ENCODE measurements around the gene FGD6. TPM values are rescaled to one million over a fixed set of nuclear protein-coding genes. Genes with fewer than 3 reads are reported as not detected.
A peak's percentile ranks its signal among the peaks of the same experiment; 100 is the strongest.

FGD6 gene
- total RNA-seq, 6 experiments from 2014 or later: 3.5 to 7.8 (median 5.1) TPM

DNA sequence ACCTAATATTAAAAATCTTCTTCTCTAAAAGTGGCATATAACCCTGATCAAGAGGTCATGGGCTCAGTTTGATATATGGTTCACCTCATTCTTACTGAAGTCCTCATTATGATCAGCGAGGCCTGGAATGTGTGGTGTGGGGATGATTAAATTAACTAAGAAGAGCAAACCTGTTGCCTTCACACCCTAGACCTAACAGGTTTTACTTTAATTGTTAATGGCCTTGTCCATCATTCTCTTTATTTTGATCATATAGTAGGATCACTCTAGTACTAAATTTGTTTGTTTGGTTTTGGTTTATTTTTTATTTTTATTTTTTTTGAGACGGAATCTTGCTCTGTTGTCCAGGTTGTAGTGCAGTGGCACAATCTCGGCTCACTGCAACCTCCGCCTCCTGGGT, 43.8 kb upstream of the FGD6 start:
- Histone ChIP-seq H3K4me1 (peaks cover 0 to 3% (median 0%) of the 10 kb centered on the region in 4 donors), H3K27ac (no peak overlapping the region), H3K36me3 (peaks cover 0 to 44% (median 4%) of the 10 kb centered on the region in 4 donors), H3K9me3 (no peaks in the 10 kb centered on the region), H3K4me3 (no peak overlapping the region), H3K27me3 (no peaks in the 10 kb centered on the region)
- intact Hi-C loops (cut with DNase I): no loop called here
- ATAC-seq (no peak), DNase-seq (no peak)
- 100% methylated on average over 4 of the region's 4 CpGs for WGBS (ENCODE audit: insufficient coverage, low coverage, low lambda C conversion rate, missing lambda C conversion rate)
- TF ChIP-seq POLR2A (IDR thresholded peaks at IDR 0.05): no peak
- TF ChIP-seq, protein P1, sequence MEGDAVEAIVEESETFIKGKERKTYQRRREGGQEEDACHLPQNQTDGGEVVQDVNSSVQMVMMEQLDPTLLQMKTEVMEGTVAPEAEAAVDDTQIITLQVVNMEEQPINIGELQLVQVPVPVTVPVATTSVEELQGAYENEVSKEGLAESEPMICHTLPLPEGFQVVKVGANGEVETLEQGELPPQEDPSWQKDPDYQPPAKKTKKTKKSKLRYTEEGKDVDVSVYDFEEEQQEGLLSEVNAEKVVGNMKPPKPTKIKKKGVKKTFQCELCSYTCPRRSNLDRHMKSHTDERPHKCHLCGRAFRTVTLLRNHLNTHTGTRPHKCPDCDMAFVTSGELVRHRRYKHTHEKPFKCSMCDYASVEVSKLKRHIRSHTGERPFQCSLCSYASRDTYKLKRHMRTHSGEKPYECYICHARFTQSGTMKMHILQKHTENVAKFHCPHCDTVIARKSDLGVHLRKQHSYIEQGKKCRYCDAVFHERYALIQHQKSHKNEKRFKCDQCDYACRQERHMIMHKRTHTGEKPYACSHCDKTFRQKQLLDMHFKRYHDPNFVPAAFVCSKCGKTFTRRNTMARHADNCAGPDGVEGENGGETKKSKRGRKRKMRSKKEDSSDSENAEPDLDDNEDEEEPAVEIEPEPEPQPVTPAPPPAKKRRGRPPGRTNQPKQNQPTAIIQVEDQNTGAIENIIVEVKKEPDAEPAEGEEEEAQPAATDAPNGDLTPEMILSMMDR (IDR thresholded peaks at IDR 0.05): no peak

DNA sequence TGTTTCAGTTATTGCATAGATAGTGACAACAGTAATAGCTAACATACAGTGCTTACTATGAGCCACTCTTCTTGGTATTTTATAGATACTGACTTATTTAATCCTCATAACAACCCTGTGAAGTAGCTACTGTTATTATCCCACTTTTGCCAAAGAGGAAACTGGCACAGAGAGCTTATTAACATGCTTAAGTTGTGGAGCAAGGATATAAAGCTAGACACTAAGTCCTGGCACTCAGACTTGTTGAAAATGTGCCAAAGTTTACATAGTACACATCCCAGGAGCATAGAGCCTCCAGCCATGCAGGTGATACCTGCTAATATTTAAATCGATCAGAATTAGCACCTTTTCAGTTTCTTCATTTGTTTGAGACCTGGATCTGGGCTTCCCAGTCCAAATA, 42.1 kb upstream of the FGD6 start:
- intact Hi-C loops (cut with DNase I): no loop called here
- peak; percentile 67 to 79 (median 74) for ATAC-seq

DNA sequence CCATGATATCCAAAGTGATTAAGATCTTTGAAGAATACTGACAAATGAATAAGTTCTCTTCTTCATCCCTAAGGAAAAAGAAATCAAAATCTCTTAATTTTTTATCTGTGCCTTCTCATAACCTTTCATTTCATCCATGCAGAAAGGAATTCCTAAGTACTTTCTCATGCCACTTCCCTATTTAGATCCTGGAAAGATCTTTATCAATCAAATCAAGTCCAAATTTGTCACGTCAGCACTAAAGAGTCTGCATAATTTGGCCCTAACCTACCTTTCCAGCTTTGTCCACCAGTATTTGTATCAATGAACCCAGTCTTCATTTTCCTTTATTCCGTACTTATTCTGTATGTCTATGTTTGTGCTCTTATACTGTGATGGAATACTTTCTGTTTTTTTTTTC, 41.5 kb upstream of the FGD6 start:
- DNase-seq (no peak), ATAC-seq (no peak)
- Histone ChIP-seq H3K9me3 (no peaks in the 10 kb centered on the region), H3K36me3 (peaks cover 0 to 57% (median 3%) of the 10 kb centered on the region in 4 donors), H3K27me3 (no peaks in the 10 kb centered on the region), H3K27ac (no peak overlapping the region), H3K4me3 (no peak overlapping the region), H3K4me1 (peaks cover 0 to 3% (median 0%) of the 10 kb centered on the region in 4 donors)
- 82% methylated on average over 2 of the region's 2 CpGs for WGBS (ENCODE audit: insufficient coverage, low coverage, low lambda C conversion rate, missing lambda C conversion rate)
- TF ChIP-seq, protein P1 (IDR thresholded peaks at IDR 0.05): no peak
- TF ChIP-seq POLR2A (IDR thresholded peaks at IDR 0.05): no peak
- intact Hi-C loops (cut with DNase I): no loop called here

More for the DNA sequence above, 42.1 kb upstream of the FGD6 start:
- no peaks in the 10 kb centered on the region for H3K27me3 ChIP-seq
- H3K36me3 ChIP-seq: peaks cover 0 to 57% (median 3%) of the 10 kb centered on the region in 4 donors
- H3K9me3 ChIP-seq: no peaks in the 10 kb centered on the region
- TF ChIP-seq, protein P1 (IDR thresholded peaks at IDR 0.05): no peak
- TF ChIP-seq POLR2A (IDR thresholded peaks at IDR 0.05): no peak
- no peak overlapping the region for H3K27ac ChIP-seq
- no peak overlapping the region for H3K4me3 ChIP-seq
- 13% methylated on average over 1 of the region's 1 CpG for WGBS (ENCODE audit: insufficient coverage, low coverage, low lambda C conversion rate, missing lambda C conversion rate)
- H3K4me1 ChIP-seq: peaks cover 0 to 3% (median 0%) of the 10 kb centered on the region in 4 donors
- no peak for DNase-seq

DNA sequence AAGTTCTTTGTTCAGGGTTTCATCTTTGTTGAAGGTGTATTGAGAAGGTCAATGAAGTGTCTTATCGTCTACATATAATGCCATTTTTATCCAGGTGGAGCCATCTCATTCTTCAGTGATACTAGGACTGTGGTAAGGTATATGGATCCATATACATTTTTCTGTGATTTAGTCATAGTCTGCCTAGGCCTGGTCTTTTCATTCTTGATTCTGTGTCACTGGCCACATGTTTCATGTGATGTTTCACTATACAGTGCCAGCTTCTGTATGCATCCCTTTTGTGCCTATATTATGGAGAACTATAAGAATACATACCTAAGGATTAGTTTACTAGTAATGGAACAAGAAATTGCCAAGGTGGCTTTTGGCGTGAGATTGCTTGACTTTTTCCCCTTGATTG, 40.9 kb upstream of the FGD6 start:
- no peak for TF ChIP-seq POLR2A (IDR thresholded peaks at IDR 0.05)
- TF ChIP-seq, protein P1 (IDR thresholded peaks at IDR 0.05): no peak
- peaks cover 0 to 52% (median 2%) of the 10 kb centered on the region in 4 donors for H3K36me3 ChIP-seq
- H3K4me3 ChIP-seq: no peak overlapping the region
- 96% methylated on average over 2 of the region's 2 CpGs for WGBS (ENCODE audit: insufficient coverage, low coverage, low lambda C conversion rate, missing lambda C conversion rate)
- H3K27me3 ChIP-seq: no peaks in the 10 kb centered on the region
- no peak overlapping the region for H3K27ac ChIP-seq
- DNase-seq (no peak), ATAC-seq (no peak)
- intact Hi-C loops (cut with DNase I): no loop called here
- no peaks in the 10 kb centered on the region for H3K9me3 ChIP-seq
- peaks cover 0 to 3% (median 0%) of the 10 kb centered on the region in 4 donors for H3K4me1 ChIP-seq

DNA sequence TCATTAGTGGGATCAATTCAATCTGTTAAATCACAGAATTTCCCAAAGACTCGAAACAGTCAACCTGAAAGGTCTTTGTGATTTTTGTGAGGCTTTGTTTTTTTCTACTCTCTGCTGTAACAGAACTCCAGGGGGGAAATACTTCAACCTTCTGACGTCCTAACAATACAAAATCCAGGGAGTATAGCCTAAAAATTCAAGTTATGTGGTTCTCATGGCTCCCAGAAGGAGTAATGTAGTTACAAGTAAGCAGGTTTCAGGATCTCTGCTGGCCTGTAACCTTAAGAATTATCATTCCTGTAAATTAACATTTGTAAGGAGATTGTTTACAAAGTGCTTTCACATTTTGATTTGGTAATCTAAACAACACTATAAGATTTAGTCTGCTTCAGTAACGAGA, 40.3 kb upstream of the FGD6 start:
- intact Hi-C loops (cut with DNase I): no loop called here
- Histone ChIP-seq H3K4me1 (peaks cover 0 to 3% (median 0%) of the 10 kb centered on the region in 4 donors), H3K9me3 (no peaks in the 10 kb centered on the region), H3K27me3 (no peaks in the 10 kb centered on the region), H3K36me3 (peaks cover 0 to 48% (median 3%) of the 10 kb centered on the region in 4 donors), H3K4me3 (no peak overlapping the region), H3K27ac (no peak overlapping the region)
- TF ChIP-seq, protein P1 (IDR thresholded peaks at IDR 0.05): no peak
- TF ChIP-seq POLR2A (IDR thresholded peaks at IDR 0.05): no peak
- 91% methylated on average over 3 of the region's 3 CpGs for WGBS (ENCODE audit: insufficient coverage, low coverage, low lambda C conversion rate, missing lambda C conversion rate)
- no peak for DNase-seq
- ATAC-seq: no peak

All from right lobe of liver (tissue), 6 donors.